NCI-H1105 treated with DMSO at 0.1 percent for 48 hours (cell line): ENCODE results near the gene ACTBL2.
A peak's percentile ranks its signal among the peaks of the same experiment; 100 is the strongest.
"Not testable (repeated sequence)": the region's sequence is repeated elsewhere in the genome, so short reads cannot be mapped to it uniquely, and the experiment has no call there.

Source experiments
- DNase-seq: peaks from one replicate; lab custom pipeline; 2025; lab: John Stamatoyannopoulos, UW

The ACTBL2 gene

DNA sequence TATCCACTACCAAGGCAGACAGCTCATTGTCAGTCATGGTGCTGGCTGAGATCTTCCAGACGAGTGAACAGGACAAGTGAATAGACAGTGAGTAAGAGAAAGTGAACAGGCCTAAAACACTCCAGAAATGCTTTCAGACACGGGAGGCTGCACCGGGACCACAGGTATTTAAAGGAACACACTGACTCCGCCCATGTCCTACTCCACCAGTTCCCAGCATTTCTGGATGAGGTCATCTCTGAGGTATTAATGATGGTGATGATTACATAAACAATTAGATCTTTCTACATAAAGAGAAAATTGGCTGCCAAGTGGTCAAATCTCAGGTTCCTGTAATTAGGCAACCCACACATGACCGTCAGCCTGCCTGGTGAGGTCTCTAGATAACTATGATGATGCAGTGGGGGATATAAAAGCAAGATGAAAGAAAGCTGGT lies at the start of gene ACTBL2:
TSS of gene ACTBL2 (minus strand) at position 141 of the 436 bp plus-strand sequence. CDS start at position 37, 104 bp downstream.
- no peak for DNase-seq

DNA sequence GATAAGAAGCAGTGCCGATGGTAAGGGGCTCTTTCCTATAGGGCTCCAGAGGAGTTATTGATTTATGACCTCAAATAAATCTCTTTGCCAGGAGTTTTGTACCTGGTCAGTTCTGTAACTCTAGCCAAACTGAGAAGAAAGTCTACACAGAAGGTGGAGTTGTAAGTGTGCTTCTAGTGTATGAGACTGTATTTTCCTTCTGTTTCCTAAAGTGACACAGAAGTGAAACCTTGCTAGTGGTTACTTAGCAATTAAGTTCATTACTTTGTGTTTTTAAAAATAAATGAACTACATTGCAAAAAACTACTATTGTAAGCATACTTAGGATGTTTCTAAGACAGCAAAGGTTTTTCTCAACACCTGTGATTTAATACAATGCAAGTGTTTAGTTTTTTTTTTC lies 48.7 kb upstream of the ACTBL2 start:
- DNase-seq, result no peak

DNA sequence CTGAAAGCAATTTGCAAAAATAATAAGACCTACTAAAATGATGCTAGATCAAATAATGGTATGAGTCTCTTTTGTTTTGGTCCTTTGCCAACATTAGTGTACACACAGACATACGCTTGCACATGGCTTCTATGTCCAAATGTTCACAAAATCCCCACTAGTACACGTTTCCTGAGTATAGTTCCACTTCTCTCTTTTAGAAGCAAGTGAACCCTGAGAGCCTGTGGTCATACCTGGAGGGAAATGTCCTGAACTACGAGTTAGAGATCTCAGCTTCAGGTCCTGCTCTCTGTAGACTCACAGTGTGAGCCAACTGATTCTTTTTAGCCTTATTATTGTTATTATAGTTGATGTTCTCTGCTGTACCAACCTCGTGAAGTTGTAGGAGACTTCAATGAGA lies 47.3 kb upstream of the ACTBL2 start:
- no peak for DNase-seq

DNA sequence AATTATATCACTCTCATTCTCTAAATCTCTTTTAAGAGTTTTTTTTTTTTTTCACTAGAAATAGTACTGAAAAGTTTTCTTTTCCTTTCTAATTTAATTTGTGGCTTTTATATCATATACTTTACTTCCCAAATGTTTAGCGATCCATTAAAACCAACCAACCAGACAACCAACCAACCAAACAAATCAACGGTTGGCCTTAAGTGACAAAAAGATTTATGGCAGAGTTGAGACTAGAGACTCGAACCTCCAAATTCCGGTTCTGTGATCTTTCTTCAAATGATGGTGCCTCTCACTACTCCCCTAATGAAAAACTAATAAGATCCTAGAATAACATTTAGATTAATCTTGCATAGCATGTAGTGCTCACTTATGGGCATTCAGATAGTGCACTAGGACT lies 45.3 kb upstream of the ACTBL2 start:
- no peak for DNase-seq

DNA sequence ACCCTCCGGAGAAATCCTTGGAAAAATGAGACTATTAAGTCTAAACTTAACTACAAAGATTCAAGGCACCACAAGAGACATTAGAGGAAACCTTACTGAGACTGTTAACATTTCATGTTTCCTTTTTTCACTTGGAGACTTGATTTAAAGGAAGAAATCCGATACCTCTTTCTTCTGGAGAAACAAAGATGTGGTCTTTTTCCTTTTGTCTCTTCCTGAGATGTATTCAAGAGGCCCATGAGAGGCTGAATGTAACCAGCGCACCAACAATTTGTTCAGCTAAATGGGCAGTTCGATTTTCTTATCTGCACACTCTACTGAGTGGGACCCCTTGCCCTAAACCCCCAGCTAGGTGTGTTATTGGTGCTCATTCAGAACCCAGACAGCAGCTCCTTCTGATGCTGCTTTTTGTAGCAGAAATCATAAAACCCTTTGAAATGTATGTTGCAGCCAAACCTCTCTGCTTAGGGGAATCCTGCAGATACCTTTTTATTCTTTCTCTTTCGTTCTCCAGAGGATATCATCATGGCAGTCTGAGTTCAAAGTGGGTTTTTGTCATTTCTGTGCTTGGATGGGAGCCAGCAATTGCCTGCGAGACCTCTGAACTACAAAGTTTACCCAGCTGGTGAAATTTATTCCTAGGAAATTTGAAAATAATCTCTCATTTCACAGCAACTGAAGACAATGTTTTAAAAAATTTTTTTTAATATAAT lies 41.9 kb upstream of the ACTBL2 start:
- peak; percentile 7 for DNase-seq

DNA sequence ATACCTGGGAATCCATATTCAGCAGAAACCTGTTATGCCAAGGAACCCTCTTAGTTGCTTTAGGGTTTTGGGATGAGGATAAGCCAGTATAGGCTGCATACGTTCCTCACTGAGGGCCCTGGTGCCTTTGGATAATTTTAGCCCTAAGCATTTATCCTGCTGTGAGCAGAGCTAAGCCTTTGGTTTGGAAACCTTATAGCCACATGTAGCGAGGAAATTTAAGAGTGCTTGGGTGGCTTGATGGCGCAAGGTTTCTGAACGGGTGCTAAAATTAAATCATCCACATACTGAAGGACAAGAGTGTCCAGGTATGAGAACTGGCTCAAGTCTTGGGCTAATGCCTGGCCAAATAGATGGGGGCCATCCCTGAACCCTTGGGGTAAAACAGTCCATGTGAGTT lies 39.9 kb upstream of the ACTBL2 start:
- DNase-seq, result not testable (repeated sequence)

DNA sequence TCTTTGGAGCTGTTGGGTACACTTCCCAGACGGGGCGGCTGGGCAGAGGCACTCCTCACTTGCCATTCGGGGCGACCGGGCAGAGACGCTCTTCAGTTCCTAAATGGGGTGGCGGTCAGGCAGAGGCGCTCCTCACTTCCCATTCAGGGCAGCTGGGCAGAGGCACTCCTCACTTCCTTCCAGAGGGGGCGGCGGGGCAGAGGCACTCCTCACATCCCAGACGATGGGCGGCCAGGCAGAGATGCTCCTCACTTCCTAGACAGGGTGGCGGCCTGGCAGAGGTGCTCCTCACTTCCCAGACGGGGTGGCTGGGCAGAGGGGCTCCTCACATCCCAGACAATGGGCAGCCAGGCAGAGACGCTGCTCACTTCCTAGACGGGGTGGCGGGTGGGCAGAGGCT lies 35.8 kb upstream of the ACTBL2 start:
- DNase-seq, result not testable (repeated sequence)

DNA sequence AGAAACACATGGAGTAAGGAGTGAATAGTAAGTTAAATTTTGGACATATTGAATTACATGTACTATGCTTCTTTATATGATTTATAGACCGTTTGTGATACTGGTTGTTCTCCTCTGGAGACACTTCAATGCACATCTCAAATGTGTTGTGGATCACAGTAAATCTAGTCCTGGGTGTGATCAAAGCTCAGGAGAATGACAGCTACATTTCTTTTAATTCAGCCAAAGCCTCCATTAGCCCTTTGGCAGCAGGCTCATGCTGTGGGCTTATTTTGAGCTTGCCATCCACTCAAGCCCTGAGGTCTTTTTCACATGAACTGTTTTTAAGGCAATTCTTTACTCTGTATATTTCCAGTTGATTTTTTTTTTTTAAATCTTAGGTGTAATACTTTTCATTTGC lies 34.6 kb upstream of the ACTBL2 start:
- DNase-seq, result no peak

DNA sequence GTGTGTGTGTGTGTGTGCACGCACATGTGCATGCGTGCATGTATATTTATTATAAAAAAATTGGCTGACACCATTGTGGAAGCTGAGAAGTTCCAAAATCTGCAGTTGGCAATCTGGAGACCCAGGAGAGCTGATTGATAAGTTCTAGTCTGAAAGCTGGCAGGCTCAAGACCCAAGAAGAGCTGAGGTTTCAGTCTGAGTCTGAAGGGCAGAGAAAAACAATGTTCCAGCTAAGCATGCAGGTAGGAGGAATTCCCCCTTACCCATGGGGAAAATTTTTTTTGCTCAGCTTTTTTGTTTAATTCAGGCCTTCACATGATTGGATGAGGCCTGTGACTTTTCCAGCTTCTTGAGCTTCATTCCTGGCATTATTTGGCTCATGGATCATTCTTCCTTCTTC lies 31.2 kb upstream of the ACTBL2 start:
- no peak for DNase-seq

DNA sequence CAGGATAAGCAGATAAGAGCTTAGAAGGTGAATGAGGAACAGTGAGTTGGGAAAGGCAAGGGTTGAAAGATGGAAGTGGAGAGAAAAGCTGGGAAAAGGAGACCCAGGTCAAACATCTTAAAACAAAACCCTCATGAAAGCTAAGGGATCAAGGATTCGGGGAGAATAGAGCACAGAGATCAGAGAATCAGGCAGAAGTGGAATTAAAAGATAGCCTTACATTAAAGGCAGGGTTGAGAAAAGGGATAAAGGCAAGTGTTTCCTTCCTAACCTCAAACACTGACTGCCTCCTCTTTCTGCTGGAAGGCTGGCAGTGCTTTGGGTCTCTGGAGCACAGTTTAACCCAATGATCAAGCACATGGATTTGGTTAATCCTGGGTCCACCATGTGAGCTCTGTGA lies 28.7 kb upstream of the ACTBL2 start:
- no peak for DNase-seq

DNA sequence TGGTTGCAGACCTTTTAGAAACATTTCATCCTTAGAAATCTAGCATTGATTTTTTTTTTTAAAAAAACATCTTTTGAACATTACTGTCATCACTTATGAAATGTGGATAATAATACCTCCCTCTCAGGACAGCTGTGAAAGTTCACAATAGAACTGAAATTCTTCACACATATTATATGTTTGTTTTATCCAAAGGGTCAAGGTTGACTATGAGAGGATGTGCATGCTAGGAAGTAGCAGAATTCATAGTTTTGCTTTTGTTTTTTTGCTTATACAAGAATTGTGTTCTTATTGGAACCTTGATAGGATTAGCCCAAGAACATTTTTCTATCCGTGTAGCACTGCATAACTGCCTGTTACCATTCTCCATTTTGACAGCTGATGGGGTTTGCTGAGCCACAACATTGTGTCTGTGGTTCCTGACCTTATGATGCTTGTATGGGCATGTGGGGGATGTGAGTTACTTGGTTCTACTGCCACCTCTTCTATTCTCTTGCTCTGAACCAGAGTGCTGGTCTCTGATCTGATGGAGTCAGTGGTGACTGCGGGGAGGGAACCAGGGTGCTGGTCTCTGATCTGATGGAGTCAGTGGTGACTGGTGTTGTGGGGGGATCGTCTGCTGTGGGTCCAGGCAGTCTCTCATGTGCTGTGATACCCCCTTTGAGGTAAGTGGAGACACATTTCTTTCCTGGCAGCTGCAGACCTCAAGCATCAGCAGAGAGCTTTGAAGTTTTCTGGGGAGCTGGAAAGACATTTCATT lies 27.1 kb upstream of the ACTBL2 start:
- no peak for DNase-seq

DNA sequence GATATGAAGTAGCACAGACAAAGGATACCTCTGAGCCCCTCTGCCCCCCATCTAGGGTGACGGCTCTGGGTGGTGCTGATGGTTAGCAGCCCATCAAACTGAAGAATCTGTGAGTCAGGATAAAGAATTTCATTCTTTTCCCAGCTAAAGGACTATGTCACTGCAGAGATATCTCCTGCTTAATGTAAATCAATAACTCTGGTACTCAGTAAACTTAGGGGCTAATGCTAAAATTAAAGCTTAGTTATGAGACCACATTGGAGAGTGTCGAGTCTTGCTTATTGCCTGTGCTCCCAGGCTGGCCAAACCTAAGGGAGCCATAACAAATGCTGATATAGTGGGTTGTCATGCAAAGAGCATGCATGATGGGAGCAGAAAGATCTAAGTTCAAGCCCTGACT lies 25.6 kb upstream of the ACTBL2 start:
- DNase-seq, result no peak

DNA sequence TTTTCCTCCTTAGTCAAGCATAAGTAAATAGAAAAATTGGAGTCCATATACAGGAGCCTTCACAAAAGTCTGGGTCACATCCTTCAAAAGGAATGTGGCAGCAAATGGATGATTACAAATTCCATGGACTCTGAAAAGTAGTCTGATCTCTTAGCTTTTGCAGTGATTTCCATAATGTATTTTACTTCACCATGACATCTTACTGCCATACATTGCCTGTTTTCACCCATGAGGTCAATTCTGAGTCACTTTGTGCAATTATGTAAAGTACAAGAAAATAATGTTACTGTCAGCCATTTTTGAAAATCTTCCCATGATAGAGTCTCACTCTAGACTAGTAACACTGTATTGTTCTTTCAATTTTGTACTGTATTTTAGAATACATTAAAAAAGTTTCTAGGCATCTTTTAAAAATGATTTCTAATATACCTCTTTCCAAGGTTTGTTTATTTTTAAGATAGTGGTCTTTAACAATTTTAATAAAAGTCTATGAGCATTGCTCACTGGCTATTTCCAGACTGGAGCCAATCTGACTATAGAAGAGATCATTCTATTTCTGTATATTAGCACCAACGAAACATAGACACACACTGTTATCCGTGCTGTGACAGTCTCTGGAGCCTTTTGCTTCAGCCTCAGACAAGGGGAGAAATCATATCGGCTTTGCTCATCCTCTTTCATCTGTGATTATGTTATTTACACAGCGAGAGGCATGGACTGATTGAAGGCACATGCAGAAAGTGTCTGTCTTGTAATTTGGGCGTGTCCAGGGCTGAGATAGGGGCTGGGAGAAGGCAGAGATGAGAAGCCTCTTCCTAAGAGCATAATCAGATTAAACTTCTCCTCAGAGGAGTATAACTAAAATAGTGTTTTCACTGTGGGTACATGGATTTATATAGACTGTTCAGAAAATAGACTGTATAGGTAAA lies 22.9 kb upstream of the ACTBL2 start:
- no peak for DNase-seq

DNA sequence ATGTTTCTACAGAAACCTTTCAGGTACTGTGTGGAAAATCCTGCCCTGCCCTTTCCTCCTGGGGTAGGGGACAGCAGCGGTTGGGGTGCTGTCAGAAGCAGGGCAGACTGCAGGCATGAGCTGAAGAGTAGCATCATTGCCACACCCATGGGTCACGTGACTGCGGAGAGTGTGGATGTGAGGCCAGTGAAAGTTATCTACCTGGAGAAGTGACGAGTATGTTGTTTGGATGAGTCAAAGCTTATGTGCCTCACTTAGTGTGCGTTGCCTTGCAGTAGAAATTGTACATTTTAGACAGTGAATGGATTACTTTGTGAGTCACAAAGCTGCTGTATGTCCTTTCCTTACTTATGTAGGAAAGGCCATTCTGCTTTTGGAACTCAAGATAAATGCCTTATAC lies 21.7 kb upstream of the ACTBL2 start:
- no peak for DNase-seq

DNA sequence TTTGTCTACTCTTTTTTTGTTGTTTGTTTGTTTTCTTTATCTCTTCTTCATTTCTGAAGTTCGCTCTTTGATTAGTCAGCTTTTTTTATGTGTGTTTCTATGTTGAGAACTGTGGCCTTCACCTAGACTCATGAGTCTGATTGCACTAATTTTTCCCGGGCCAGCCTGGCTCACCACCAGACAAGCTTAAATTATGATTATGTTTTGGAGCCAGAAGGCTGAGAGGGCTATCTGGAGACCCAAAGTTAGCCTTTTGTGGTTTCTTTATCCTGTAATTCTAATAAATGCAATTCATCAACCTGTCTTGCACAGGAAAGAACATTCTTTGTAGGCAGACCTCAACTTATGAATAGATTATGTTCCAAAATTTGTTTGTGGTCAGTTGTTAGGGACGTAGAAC lies 20.8 kb upstream of the ACTBL2 start:
- DNase-seq, result no peak

DNA sequence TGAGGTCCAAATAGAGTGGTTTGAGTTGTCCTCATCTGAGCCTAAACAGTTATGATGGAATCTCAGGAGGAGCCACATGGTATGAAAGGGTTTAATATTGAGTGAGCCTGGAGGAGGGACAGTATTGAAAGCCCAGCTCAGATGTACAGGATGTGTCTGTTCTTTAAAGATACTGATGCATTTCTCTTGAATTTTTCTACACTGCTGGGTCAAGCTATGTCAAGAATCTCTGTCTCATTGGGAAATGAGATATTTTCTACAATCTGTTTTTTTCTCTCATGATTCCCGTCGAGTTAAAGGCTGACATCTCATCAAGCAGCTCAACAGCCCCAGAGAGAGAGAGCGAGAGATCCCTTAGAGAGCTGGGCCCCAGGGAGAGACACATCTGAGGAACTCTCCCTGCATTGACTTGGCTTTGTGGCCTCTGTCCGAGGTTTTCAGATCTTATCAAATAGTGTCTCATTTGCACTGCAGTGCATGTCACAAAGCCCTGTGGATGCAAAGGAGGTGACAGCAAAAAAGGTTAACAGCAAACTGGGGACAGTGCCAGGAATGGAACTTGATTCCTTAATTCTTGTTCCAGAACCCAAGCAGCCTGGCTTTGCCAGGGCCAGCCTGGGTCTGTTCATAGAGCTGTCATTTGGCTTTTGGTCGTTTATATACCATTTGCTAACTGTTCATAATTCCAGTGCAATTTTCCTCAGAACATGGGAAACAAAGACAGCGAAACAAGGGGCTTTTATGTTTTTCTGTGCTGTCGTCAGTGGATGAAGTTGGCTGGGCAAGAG lies 19.0 kb upstream of the ACTBL2 start:
- DNase-seq, result peak; percentile 28

DNA sequence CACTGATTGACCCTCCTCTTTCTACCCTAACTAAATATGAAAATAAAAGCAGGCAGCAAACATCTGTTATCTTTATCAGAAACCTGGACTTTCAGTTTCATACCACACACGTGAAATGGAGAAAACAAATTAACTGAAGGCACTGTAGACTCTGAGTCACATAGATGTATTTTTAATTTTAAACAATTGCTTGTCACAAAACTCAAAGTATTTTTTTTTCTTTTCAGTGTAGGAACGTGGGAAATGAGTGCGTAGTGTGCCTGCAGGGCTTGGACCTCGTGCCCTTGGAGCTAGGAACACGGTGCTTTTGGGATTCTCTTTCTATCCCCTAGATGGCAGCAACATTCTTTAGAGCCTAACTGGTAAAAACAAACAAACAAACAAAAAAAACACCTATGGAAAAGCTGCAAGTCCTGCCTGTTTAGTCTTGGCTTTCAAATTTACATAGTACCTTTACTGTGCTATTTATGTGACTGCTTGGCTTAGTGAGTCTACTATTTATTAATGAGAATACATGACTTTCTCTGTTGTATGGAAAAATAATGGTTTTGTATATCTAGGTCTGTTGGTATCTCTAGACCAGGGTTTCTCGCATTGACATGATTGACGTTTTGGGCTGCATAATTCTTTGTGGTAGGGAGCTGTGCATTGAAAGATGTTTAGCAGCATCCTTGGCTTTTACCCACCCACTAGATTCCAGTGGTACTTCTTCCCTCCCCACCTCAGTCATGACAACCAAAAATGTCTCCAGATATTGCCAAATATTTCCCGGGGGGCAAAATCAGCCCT lies 16.8 kb upstream of the ACTBL2 start:
- DNase-seq, result peak; percentile 32

DNA sequence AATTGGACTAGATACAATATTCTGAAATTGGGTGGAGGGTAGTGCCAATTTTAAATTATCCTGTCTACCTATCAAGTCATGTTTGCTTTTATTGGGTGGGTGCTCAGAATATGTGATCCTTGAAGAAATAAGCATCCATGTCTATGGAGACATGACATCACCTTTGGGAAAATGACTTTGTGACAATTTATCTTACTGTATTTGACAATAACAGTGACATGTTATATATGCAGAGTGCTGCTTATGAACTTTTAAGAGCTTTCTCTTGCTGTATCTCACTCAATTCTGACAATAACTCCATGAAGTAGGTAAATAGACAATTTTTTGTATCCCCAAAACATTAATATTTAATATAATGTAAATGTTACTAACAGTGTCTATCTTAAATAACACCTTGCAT lies 15.1 kb upstream of the ACTBL2 start:
- no peak for DNase-seq

DNA sequence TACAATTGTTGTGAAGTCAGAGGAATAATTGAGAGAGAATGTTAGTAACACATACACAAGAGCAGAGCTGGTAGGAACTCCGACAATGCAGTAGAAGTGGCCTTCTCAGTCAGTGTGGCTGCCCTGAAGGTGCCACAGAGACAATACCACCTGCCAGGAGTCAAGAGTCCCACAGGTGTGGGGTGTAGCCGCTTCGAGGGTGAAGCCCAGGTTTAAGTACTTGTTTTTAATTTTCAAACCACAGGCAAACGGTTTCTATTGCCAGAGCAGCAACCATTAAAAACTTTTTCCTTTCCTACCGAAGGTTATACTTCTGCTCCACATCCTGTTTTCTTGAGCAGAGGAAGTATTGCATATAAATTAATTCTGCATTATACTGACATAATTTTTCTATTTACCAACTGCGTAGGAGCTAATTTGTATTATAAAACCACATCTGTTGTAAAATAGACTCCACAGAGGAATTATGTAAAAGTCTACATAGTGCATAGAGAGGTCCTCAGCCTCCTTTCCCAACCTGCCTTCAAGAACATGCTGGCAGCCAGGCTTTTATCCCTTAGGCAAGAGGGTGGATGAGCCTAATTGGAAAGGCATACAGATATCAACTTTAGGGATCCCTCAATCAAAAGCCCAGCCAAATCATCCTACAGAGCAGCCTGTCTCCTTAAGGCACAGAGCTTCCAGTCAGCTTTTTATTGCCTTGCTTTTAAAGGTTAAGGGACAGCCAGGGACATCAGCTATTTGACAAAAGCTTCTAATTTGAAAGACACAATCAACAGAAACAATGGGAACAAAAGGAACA lies 12.9 kb upstream of the ACTBL2 start:
- no peak for DNase-seq
